GM12878 (cell line): ENCODE data around the gene ARHGAP26. TPM values are rescaled to one million over a fixed set of nuclear protein-coding genes. Genes with fewer than 3 reads are reported as not detected.

Source experiments
- ATAC-seq: fragments of 200-7000 bp; cut with Tn5 transposase; 3 replicates; pipeline ENCODE4 v1.9.1; 2020; ENCODE audit warnings: mild to moderate bottlenecking, moderate library complexity
- BruUV-seq: library from RNA; stranded (reverse); fragments of 400-500 nt; replicated peaks from 2 replicates; lab custom pipeline; 2021; lab: Mats Ljungman, UMichigan
- CTCF ChIA-PET: fragments of 300-600 bp; sonication (Branson Sonifier 250); formaldehyde crosslinking; extraction: SDS; loops from one replicate; lab custom pipeline; 2021; ENCODE audit warnings: inconsistent platforms; lab: Yijun Ruan, JAX
- POLR2A ChIA-PET: fragments of 350-600 bp; formaldehyde crosslinking; extraction: SDS; loops from one replicate; lab custom pipeline; 2021; ENCODE audit warnings: inconsistent platforms; lab: Charles Lee
- RAD21 ChIA-PET: fragments of 300-600 bp; sonication (Branson Sonifier 250); formaldehyde crosslinking; loops from one replicate; lab custom pipeline; 2023; ENCODE audit warnings: antibody characterized with exemption; ENCODE audit not compliant: unreplicated experiment; lab: Charles Lee
- SMC1A ChIA-PET: fragments of 300-600 bp; sonication (Branson Sonifier 250); formaldehyde crosslinking; loops from one replicate; lab custom pipeline; 2023; ENCODE audit not compliant: unreplicated experiment, uncharacterized antibody; lab: Charles Lee
- DNase-seq: peaks from one replicate; pipeline ENCODE4 v3.0.0-alpha.2; 2011; ENCODE audit warnings: low read depth, low spot score
- FAIRE-seq: peaks from 3 replicates; lab custom pipeline; 2011; peaks lifted over from hg19 to GRCh38; lab: Jason Lieb, UNC
- H2AFZ ChIP-seq: 2 replicates; pipeline ENCODE4 v1.6.0; 2011; ENCODE audit warnings: low read depth, low read length, control low read depth; ENCODE audit not compliant: control insufficient read depth
- H3K27ac ChIP-seq: 2 replicates; pipeline ENCODE4 v1.5.1; 2011; ENCODE audit warnings: control low read depth; ENCODE audit not compliant: control insufficient read depth, insufficient read depth
- H3K27me3 ChIP-seq, 2 experiments: replicated peaks in 1 of 2; 2 replicates each; pipeline versions ENCODE4 v1.6.0 to v1.6.1; 2011; ENCODE audit warnings: low read length in 1 of 2; ENCODE audit not compliant: control insufficient read depth in 2 of 2, insufficient read depth in 2 of 2
- H3K36me3 ChIP-seq, 2 experiments: 2 replicates each; pipeline ENCODE4 v1.5.1; 2011; ENCODE audit warnings: low read length in 1 of 2; ENCODE audit not compliant: control insufficient read depth in 2 of 2, insufficient read depth in 2 of 2
- H3K4me1 ChIP-seq: 2 replicates; pipeline ENCODE4 v1.6.1; 2011; ENCODE audit warnings: mild to moderate bottlenecking, low read length, moderate library complexity, mixed read lengths; ENCODE audit not compliant: control insufficient read depth, insufficient read depth
- H3K4me2 ChIP-seq: 2 replicates; pipeline ENCODE4 v1.6.0; 2011; ENCODE audit warnings: control low read depth; ENCODE audit not compliant: control insufficient read depth, insufficient read depth
- H3K4me3 ChIP-seq: fragments of 200-600 bp; sonication (generic); 2 replicates; pipeline ENCODE4 v1.5.1; 2016
- H3K79me2 ChIP-seq: 2 replicates; pipeline ENCODE4 v1.6.0; 2011; ENCODE audit warnings: low read length; ENCODE audit not compliant: control insufficient read depth, insufficient read depth
- H3K9ac ChIP-seq: 2 replicates; pipeline ENCODE4 v1.8.0; 2011; ENCODE audit warnings: low read length, control low read depth, mixed read lengths; ENCODE audit not compliant: control insufficient read depth, insufficient read depth
- H3K9me3 ChIP-seq: replicated peaks from 3 replicates; pipeline ENCODE4 v1.5.1; 2011; ENCODE audit warnings: mild to moderate bottlenecking, low read length; ENCODE audit not compliant: control insufficient read depth, insufficient read depth
- H4K20me1 ChIP-seq: 2 replicates; pipeline ENCODE4 v1.6.0; 2011; ENCODE audit not compliant: control insufficient read depth, insufficient read depth
- BMI1 ChIP-seq: fragments of 450-650 bp; IDR thresholded peaks from 2 replicates; pipeline ENCODE4 v1.6.1; 2016; ENCODE audit warnings: mild to moderate bottlenecking, moderate library complexity, borderline replicate concordance
- CBX5 ChIP-seq: sonication (generic); IDR thresholded peaks from 2 replicates; pipeline ENCODE4 v1.6.1; 2016; ENCODE audit warnings: low read depth, moderate library complexity, mild to moderate bottlenecking, inconsistent platforms
- CHD4 ChIP-seq: fragments of 200-600 bp; sonication (generic); IDR thresholded peaks from 2 replicates; pipeline ENCODE4 v1.6.1; 2016; ENCODE audit warnings: mild to moderate bottlenecking
- FOXM1 ChIP-seq: IDR thresholded peaks from 2 replicates; pipeline ENCODE4 v1.6.1; 2012; ENCODE audit warnings: low read depth, mild to moderate bottlenecking, inconsistent platforms, low read length, moderate library complexity
- MTA3 ChIP-seq: IDR thresholded peaks from 2 replicates; pipeline ENCODE4 v1.6.1; 2012; ENCODE audit warnings: low read length, inconsistent platforms, borderline replicate concordance
- NR2F1 ChIP-seq: fragments of 450-650 bp; conservative IDR thresholded peaks from 2 replicates; pipeline ENCODE4 v1.6.1; 2017; ENCODE audit warnings: mild to moderate bottlenecking
- SPI1 ChIP-seq: IDR thresholded peaks from 2 replicates; pipeline ENCODE4 v1.6.1; 2011; ENCODE audit warnings: low read depth, mild to moderate bottlenecking, low read length, moderate library complexity, borderline replicate concordance; ENCODE audit not compliant: insufficient read depth
- TCF7 ChIP-seq: IDR thresholded peaks from 2 replicates; pipeline ENCODE4 v1.6.1; 2014; ENCODE audit warnings: antibody characterized with exemption, borderline replicate concordance
- YY1 ChIP-seq: IDR thresholded peaks from 2 replicates; pipeline ENCODE4 v1.6.1; 2011; ENCODE audit warnings: low read depth, mild to moderate bottlenecking, low read length
- ZBED1 ChIP-seq: IDR thresholded peaks from 2 replicates; pipeline ENCODE4 v1.6.1; 2016; ENCODE audit warnings: borderline replicate concordance
- WGBS: methylation state at CpG from one replicate; pipeline ENCODE4 v1.1.6; 2016; ENCODE audit warnings: low lambda C conversion rate; ENCODE audit not compliant: insufficient replicate concordance, insufficient coverage; ENCODE audit errors: missing lambda C conversion rate; 5-methylcytosine and 5-hydroxymethylcytosine counted together
- in situ Hi-C: fragments of 300-500 bp; cut with MboI; formaldehyde crosslinking; loops from 9 replicates; pipeline ENCODE4 v1.14.3; 2018; ENCODE audit warnings: mixed read lengths
- intact Hi-C: fragments of 100-400 bp; cut with micrococcal nuclease; formaldehyde crosslinking; loops from one replicate; pipeline ENCODE4 v1.14.2; 2022; ENCODE audit not compliant: unreplicated experiment
- polyA plus RNA-seq, 11 experiments: library from polyadenylated mRNA; depleted of rRNA in 4 of 11; unstranded in 6 of 11; stranded (reverse) in 5 of 11; fragments of >200 nt; fragmentation: Nextera tagmentation in 4 of 11; fragmentation: Illumina TruSeq in 1 of 11; extraction: Ambion mirVana in 4 of 11; extraction: Trizol in 1 of 11; gene quantifications; 1 replicate in 1 of 11; 2 replicates in 10 of 11; pipeline versions ENCODE4 v1.2.1 to v1.2.3, GENCODE V29; 2011 to 2016; ENCODE audit warnings: inconsistent platforms in 2 of 11, missing spikeins in 2 of 11, low read depth in 1 of 11
- total RNA-seq, 4 experiments: library from RNA; depleted of rRNA in 3 of 4; stranded (reverse); fragments of >200 nt in 3 of 4; fragmentation: Illumina TruSeq in 1 of 4; extraction: Trizol in 1 of 4; gene quantifications; 2 replicates each; pipeline versions ENCODE4 v1.2.1 to v1.2.3, GENCODE V29; 2013 to 2021
- TF ChIP-seq, protein P1 (sequence below): fragments of 450-650 bp; IDR thresholded peaks from 2 replicates; pipeline ENCODE4 v1.6.1; 2017; ENCODE audit warnings: mild to moderate bottlenecking, moderate library complexity
- TF ChIP-seq, protein P2 (sequence below): fragments of 150-350 bp; IDR thresholded peaks from 2 replicates; pipeline ENCODE4 v1.6.1; 2014; ENCODE audit warnings: mild to moderate bottlenecking, low read depth, low read length

ARHGAP26 gene
- total and polyA plus RNA-seq, 10 of the 15 experiments (the other 5 are each of a cell fraction or from before 2014, with no cell fraction given): 9.4 to 41.5 (median 19.3) TPM

DNA sequence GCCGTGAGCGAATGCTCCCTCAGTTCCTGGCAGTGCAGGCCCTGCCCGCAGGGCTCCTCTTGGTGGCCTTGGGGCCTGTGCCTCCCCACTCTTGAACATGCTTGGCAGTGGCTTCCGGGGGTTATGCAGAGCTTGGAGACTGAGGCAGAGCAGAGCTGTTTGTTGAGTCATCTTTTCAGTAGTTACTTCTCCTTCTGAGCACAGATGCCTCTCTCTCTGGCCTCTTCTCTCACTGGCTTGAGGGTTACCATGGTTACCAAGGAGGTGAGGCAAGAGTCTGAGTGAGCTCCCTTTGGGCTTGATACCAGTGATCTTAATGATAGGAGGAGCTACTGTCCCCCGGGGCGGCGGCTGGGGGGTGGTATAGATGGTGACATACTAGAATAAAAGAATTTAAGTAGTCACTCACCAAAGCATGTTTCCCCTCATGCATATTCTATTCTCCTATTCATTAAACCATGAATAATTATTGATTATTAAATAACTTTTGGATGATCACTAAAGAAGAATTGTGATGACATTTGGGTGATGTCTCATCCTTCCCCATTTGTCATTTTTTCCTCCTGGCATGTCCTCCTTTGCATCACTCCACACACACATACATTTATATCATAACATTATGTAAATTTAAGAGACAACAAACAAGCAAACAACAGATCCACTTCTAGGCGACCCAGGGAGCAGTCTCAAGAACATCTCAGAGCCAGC, 111.1 kb downstream of the ARHGAP26 start:
- peak; percentile 55 for ATAC-seq

DNA sequence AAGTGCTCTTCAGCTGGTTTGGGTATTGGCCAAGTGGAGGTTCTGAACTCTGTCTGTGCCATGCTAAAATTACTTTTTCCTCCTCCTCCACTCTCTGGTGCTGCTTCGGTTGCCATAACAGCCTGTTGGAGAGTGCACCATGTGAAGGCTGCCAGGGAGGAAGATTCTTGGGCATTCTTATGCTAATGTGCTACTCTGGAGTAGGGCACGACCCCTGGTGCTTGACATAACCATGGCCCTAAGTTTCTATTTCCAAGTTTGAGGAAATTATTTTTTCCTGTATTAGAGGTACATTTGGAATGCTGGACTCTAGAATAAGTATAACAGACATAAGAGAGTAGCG, 111.6 kb downstream of the ARHGAP26 start:
- Histone ChIP-seq H4K20me1 (no peaks in the 10 kb centered on the region), H3K9me3 (no peaks in the 10 kb centered on the region), H3K36me3 (no peaks in the 10 kb centered on the region), H2AFZ (no peak overlapping the region), H3K4me2 (no peak overlapping the region), H3K27me3 (no peaks in the 10 kb centered on the region), H3K4me3 (no peak overlapping the region), H3K27ac (no peak overlapping the region), H3K9ac (no peak overlapping the region), H3K79me2 (no peaks in the 10 kb centered on the region), H3K4me1 (no peaks in the 10 kb centered on the region)
- in situ Hi-C loops (loop anchor here (10.0 kb wide), 1 partner anchor 727 kb away; no protein-coding TSS in a partner anchor), intact Hi-C loops (no loop called here)
- CTCF ChIA-PET: interaction anchor here (0.8 to 16.8 kb wide), 14 partner anchors 7 to 733 kb away, joined by 3 to 243 read pairs (median 8); no protein-coding TSS in a partner anchor
- DNase-seq (no peak), ATAC-seq (no peak), FAIRE-seq (no peak)
- RAD21 ChIA-PET: interaction anchor here (0.7 to 2.0 kb wide), 5 partner anchors 14 to 223 kb away, joined by 3 to 7 read pairs (median 6); no protein-coding TSS in a partner anchor
- 25% methylated on average over 3 of the region's 3 CpGs for WGBS
- BruUV-seq: no TSS peak
- SMC1A ChIA-PET: interaction anchor here (1.1 to 6.5 kb wide), 8 partner anchors 11 to 168 kb away, joined by 3 to 49 read pairs (median 6); no protein-coding TSS in a partner anchor
- POLR2A ChIA-PET: interaction anchor here (0.6 kb wide), 1 partner anchor 678 kb away, joined by 4 read pairs; no protein-coding TSS in a partner anchor
- no peak for TF ChIP-seq MTA3
- TF ChIP-seq TCF7: no peak
- TF ChIP-seq, protein P1, sequence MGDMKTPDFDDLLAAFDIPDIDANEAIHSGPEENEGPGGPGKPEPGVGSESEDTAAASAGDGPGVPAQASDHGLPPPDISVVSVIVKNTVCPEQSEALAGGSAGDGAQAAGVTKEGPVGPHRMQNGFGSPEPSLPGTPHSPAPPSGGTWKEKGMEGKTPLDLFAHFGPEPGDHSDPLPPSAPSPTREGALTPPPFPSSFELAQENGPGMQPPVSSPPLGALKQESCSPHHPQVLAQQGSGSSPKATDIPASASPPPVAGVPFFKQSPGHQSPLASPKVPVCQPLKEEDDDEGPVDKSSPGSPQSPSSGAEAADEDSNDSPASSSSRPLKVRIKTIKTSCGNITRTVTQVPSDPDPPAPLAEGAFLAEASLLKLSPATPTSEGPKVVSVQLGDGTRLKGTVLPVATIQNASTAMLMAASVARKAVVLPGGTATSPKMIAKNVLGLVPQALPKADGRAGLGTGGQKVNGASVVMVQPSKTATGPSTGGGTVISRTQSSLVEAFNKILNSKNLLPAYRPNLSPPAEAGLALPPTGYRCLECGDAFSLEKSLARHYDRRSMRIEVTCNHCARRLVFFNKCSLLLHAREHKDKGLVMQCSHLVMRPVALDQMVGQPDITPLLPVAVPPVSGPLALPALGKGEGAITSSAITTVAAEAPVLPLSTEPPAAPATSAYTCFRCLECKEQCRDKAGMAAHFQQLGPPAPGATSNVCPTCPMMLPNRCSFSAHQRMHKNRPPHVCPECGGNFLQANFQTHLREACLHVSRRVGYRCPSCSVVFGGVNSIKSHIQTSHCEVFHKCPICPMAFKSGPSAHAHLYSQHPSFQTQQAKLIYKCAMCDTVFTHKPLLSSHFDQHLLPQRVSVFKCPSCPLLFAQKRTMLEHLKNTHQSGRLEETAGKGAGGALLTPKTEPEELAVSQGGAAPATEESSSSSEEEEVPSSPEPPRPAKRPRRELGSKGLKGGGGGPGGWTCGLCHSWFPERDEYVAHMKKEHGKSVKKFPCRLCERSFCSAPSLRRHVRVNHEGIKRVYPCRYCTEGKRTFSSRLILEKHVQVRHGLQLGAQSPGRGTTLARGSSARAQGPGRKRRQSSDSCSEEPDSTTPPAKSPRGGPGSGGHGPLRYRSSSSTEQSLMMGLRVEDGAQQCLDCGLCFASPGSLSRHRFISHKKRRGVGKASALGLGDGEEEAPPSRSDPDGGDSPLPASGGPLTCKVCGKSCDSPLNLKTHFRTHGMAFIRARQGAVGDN: no peak
- TF ChIP-seq, protein P2, sequence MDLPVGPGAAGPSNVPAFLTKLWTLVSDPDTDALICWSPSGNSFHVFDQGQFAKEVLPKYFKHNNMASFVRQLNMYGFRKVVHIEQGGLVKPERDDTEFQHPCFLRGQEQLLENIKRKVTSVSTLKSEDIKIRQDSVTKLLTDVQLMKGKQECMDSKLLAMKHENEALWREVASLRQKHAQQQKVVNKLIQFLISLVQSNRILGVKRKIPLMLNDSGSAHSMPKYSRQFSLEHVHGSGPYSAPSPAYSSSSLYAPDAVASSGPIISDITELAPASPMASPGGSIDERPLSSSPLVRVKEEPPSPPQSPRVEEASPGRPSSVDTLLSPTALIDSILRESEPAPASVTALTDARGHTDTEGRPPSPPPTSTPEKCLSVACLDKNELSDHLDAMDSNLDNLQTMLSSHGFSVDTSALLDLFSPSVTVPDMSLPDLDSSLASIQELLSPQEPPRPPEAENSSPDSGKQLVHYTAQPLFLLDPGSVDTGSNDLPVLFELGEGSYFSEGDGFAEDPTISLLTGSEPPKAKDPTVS: no peak
- TF ChIP-seq NR2F1: no peak
- no peak for TF ChIP-seq YY1
- no peak for TF ChIP-seq FOXM1
- no peak for TF ChIP-seq CBX5
- no peak for TF ChIP-seq CHD4
- TF ChIP-seq ZBED1: no peak

More for the DNA sequence above, 111.1 kb downstream of the ARHGAP26 start:
- RAD21 ChIA-PET: interaction anchor here (0.7 to 3.3 kb wide), 8 partner anchors 14 to 222 kb away, joined by 3 to 17 read pairs (median 4); no protein-coding TSS in a partner anchor
- Histone ChIP-seq H3K4me1 (no peaks in the 10 kb centered on the region), H3K27ac (no peak overlapping the region), H4K20me1 (no peaks in the 10 kb centered on the region), H3K4me2 (no peak overlapping the region), H3K79me2 (no peaks in the 10 kb centered on the region), H3K4me3 (no peak overlapping the region), H2AFZ (no peak overlapping the region), H3K27me3 (no peaks in the 10 kb centered on the region), H3K9me3 (no peaks in the 10 kb centered on the region), H3K9ac (no peak overlapping the region), H3K36me3 (no peaks in the 10 kb centered on the region)
- BruUV-seq: no TSS peak
- SMC1A ChIA-PET: interaction anchor here (0.7 to 6.5 kb wide), 13 partner anchors 11 to 1309 kb away, joined by 3 to 49 read pairs (median 5); no protein-coding TSS in a partner anchor
- CTCF ChIA-PET: interaction anchor here (0.6 to 16.8 kb wide), 24 partner anchors 8 to 1311 kb away, joined by 3 to 243 read pairs (median 4); no protein-coding TSS in a partner anchor
- POLR2A ChIA-PET: no interaction called here
- FAIRE-seq (no peak), DNase-seq (no peak)
- 45% methylated on average over 8 of the region's 8 CpGs for WGBS
- intact Hi-C loops: no loop called here
- TF ChIP-seq SPI1 (no peak), BMI1 (peak; percentile 79)
- in situ Hi-C loops: loop anchor here (10.0 kb wide), 1 partner anchor 726 kb away; no protein-coding TSS in a partner anchor
